Parathyroid adenoma (tissue), 2 donors: ENCODE results near the gene NEIL3.
"Not testable (repeated sequence)": the region's sequence is repeated elsewhere in the genome, so short reads cannot be mapped to it uniquely, and the experiment has no call there.

Experiments
- H2AFZ ChIP-seq: fragments of 300-600 bp; sonication (generic); one replicate; pipeline ENCODE4 v1.7.0; 2017; ENCODE audit warnings: antibody characterized with exemption, mild to moderate bottlenecking
- H3K27ac ChIP-seq: fragments of 300-600 bp; sonication (generic); one replicate; pipeline ENCODE4 v1.7.0; 2017
- H3K27me3 ChIP-seq: fragments of 300-600 bp; sonication (generic); one replicate; pipeline ENCODE4 v1.7.0; 2017; ENCODE audit warnings: low read length; ENCODE audit not compliant: control insufficient read depth, insufficient read depth
- H3K36me3 ChIP-seq: fragments of 300-600 bp; sonication (generic); one replicate; pipeline ENCODE4 v1.7.0; 2017; ENCODE audit warnings: low read length; ENCODE audit not compliant: control insufficient read depth, insufficient read depth
- H3K4me1 ChIP-seq: fragments of 300-600 bp; sonication (generic); one replicate; pipeline ENCODE4 v1.7.0; 2017; ENCODE audit warnings: control low read depth
- H3K4me2 ChIP-seq: fragments of 300-600 bp; sonication (generic); one replicate; pipeline ENCODE4 v1.7.0; 2017; ENCODE audit warnings: low read length
- H3K4me3 ChIP-seq: fragments of 300-600 bp; sonication (generic); one replicate; pipeline ENCODE4 v1.7.0; 2017; ENCODE audit warnings: low read depth, low read length
- H3K79me2 ChIP-seq: fragments of 300-600 bp; sonication (generic); one replicate; pipeline ENCODE4 v1.7.0; 2017; ENCODE audit warnings: control low read depth
- H3K9ac ChIP-seq: fragments of 300-600 bp; sonication (generic); one replicate; pipeline ENCODE4 v1.7.0; 2017; ENCODE audit warnings: mild to moderate bottlenecking
- H3K9me3 ChIP-seq: fragments of 300-600 bp; sonication (generic); one replicate; pipeline ENCODE4 v1.7.0; 2017; ENCODE audit warnings: low read length; ENCODE audit not compliant: control insufficient read depth
- CTCF ChIP-seq: fragments of 300-600 bp; sonication (generic); IDR thresholded peaks from one replicate; pipeline ENCODE4 v1.7.0; 2017; ENCODE audit warnings: antibody characterized with exemption, mild to moderate bottlenecking
- donor health status: primary hyperparathyroidism.

NEIL3 gene

DNA sequence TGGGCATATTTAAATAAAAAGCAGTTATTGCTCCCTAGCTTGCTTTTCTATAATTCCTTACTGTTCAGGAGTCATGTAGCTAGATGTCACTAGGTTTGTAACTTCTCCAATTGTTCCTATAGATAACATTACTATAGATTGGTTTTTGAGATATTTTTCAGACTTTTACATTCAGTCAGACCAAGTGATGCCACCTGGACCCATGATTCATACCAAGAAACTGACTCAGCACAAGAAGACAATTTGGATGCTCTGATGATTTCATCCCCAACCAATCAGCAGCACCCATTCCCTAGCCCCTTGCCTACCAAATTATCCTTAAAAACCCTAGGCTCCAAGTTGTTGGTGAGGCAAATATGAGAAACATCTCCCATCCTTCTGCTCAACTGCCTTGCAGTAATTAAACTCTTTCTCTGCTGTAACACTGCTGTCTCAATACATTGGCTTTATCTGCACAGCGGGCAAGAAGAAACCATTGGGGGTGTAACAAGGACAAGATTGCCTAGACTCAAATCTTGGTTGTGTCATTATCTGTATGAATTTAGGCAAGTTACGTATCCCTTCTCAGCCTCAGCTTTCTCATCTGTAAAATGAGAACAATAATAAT is 11.8 kb upstream of the NEIL3 start:
- Histone ChIP-seq H3K36me3 (no peaks in the 10 kb centered on the region), H3K27me3 (no peaks in the 10 kb centered on the region), H3K27ac (no peak overlapping the region), H3K4me2 (no peak overlapping the region), H3K9ac (no peak overlapping the region), H3K79me2 (no peaks in the 10 kb centered on the region), H3K9me3 (no peaks in the 10 kb centered on the region), H2AFZ (no peak overlapping the region), H3K4me1 (no peaks in the 10 kb centered on the region), H3K4me3 (no peak overlapping the region)
- TF ChIP-seq CTCF = no peak

- Histone ChIP-seq H3K36me3 (no peaks in the 10 kb centered on the region), H3K9me3 (no peaks in the 10 kb centered on the region), H3K4me3 (no peak overlapping the region), H3K4me2 (no peak overlapping the region), H3K4me1 (no peaks in the 10 kb centered on the region), H3K79me2 (no peaks in the 10 kb centered on the region), H3K27me3 (no peaks in the 10 kb centered on the region), H3K9ac (no peak overlapping the region), H2AFZ (no peak overlapping the region), H3K27ac (no peak overlapping the region)
- no peak for TF ChIP-seq CTCF
Observed at GRCh38 chr4:177301126-177301639, 8.5 kb upstream of the NEIL3 start.

DNA sequence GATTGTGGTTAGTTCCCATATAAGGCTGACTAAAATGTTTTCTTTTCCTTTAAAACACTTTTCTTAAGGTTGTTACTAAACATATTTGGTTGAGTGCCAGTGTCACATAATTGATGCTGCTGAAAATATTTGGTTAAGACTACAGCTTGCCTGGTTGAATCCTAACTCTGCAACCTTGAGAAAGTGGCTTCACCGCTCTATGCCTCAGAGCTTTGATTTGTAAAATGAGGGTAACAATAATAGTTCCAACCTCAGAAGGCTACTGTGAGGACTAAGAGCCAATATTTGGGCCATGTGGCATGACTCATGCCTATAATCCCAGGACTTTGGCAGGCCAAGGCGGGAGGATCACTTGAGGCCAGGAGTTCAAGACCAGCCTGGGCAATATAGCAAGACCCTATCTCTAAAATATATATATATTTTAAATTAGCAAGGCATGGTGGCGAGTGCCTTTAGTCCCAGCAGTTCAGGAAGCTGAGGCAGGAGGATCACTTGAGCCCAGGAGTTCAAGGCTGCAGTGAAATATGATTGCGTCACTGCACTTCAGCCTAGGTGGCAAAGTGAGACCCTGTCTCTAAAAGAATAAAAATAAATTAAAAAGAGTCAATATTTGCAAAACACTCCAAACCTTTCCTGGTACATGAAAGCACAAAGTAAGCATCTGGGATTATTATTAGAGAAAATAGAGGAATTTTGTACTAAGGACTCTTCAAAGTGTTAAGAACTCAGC is 7.1 kb upstream of the NEIL3 start:
- Histone ChIP-seq H3K4me2 (no peak overlapping the region), H3K4me1 (no peaks in the 10 kb centered on the region), H3K79me2 (no peaks in the 10 kb centered on the region), H3K9me3 (no peaks in the 10 kb centered on the region), H3K9ac (no peak overlapping the region), H2AFZ (no peak overlapping the region), H3K27ac (no peak overlapping the region), H3K36me3 (no peaks in the 10 kb centered on the region), H3K27me3 (no peaks in the 10 kb centered on the region), H3K4me3 (no peak overlapping the region)
- TF ChIP-seq CTCF = no peak

DNA sequence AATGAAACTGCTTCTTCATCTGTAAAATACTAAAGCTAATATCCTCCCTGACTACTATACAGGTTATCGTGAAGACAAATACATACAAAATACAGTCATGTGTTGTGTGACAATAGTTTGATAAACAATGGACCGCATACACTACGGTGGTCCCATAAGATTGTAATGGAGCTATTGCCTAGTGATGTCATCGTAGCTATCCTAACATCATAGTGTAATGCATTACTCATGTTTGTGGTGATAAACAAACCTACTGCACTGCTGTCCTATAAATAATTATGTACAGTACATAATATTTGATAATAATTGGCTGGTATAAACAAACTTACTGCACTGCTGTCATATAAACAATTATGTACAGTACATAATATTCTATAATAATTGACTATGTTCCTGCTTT is 5.6 kb upstream of the NEIL3 start:
- no peak for TF ChIP-seq CTCF
- Histone ChIP-seq H3K79me2 (no peaks in the 10 kb centered on the region), H3K9ac (no peak overlapping the region), H3K27ac (no peak overlapping the region), H3K9me3 (no peaks in the 10 kb centered on the region), H2AFZ (no peak overlapping the region), H3K36me3 (no peaks in the 10 kb centered on the region), H3K4me3 (no peak overlapping the region), H3K4me1 (no peaks in the 10 kb centered on the region), H3K27me3 (no peaks in the 10 kb centered on the region), H3K4me2 (no peak overlapping the region)

DNA sequence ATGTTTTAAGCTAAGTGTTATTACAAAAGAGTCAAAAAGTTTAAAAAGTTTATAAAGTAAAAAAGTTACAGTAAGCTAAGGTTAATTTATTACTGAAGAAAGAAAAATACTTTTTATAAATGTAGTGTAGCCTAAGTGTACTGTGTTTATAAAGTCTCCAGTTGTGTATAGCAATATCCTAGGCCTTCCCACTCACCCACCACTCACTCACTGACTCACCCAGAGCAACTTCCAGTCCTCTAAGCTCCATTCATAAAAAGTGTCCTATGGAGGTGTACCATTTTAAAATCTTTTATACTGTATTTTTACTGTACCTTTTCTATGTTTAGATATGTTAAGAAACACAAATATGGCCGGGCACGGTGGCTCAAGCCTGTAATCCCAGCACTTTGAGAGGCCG is 4.8 kb upstream of the NEIL3 start:
- H3K79me2 ChIP-seq, H3K9ac ChIP-seq, H3K4me2 ChIP-seq, H3K4me1 ChIP-seq, H3K36me3 ChIP-seq, H3K4me3 ChIP-seq, H3K9me3 ChIP-seq, H2AFZ ChIP-seq, H3K27ac ChIP-seq, H3K27me3 ChIP-seq: not testable (repeated sequence)
